ENCODE data around the gene SLC39A10.
A peak's percentile ranks its signal among the peaks of the same experiment; 100 is the strongest.
"Not testable (repeated sequence)": the region's sequence is repeated elsewhere in the genome, so short reads cannot be mapped to it uniquely, and the experiment has no call there.

Gene SLC39A10

DNA sequence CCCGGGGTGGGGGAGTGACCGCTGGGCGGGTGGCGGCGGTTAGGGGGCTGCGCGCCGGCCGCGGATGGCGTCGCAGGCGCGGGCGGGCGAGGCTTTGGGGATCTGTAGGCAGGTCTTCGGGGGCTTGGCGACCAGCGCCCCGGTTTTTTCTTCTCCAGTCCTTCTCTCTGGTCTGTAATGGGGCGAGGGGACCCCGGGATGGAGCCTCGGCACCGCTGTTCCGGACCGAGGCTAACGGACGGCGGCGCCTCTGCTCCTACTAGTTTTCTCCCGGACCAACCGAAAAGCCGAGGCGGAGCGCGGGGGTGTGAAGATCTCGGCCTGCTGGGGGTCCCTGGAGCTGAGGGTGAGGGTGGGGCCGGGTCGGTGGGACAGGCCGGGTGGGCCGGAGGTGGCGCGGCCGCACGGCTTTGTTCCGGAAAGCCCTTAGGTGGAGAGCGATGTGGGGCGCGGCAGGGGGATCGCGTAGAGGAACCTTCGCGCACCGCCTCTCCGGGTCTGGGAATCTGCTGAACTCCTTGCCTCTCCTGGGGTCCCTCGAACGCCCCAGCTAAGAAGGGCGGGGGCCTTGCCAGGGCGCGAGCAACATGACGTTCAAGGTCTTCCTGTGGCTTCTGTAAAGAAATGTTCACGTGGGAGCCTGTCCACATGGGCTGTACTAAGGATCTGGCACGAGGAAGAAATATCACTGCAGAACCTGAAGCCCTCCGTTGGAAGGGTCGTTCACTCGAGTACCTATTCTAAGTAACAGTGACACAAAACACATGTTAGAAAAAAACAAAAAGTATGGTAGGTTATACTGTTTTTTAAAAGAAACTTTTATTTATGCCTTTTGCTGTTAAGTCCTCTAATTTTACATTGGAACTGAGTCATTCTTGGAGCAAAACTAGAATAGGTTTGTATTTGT lies 861 bp downstream of the SLC39A10 start:
- WGBS, 2 experiments: 0% methylated on average over 64 to 65 of the region's 66 CpGs
- peaks cover 4% of the 10 kb centered on the region for H3K4me1 ChIP-seq (ENCODE audit: control insufficient read depth, insufficient read depth, low read length)
- H3K4me3 ChIP-seq (ENCODE audit: insufficient read depth, low read depth, low read length): peak overlapping the region; percentile 75
- H3K9me3 ChIP-seq (ENCODE audit: control insufficient read depth, low read length): no peaks in the 10 kb centered on the region
- peak overlapping the region; percentile 87 for H3K27ac ChIP-seq (ENCODE audit: insufficient read depth, low read depth, low read length, poor library complexity, severe bottlenecking)
- no peaks in the 10 kb centered on the region for H3K27me3 ChIP-seq (ENCODE audit: control insufficient read depth, insufficient read depth, low read length, poor library complexity, severe bottlenecking)
- no peaks in the 10 kb centered on the region for H3K36me3 ChIP-seq (ENCODE audit: control insufficient read depth, insufficient read depth, low read length)

GRCh38 chr2:195658541-195658890 lies 1.5 kb downstream of the SLC39A10 start:
- Histone ChIP-seq H3K4me1 (ENCODE audit: control insufficient read depth, insufficient read depth, low read length) (peaks cover 4% of the 10 kb centered on the region), H3K36me3 (ENCODE audit: control insufficient read depth, insufficient read depth, low read length) (no peaks in the 10 kb centered on the region), H3K27ac (ENCODE audit: insufficient read depth, low read depth, low read length, poor library complexity, severe bottlenecking) (no peak overlapping the region), H3K4me3 (ENCODE audit: insufficient read depth, low read depth, low read length) (peak overlapping the region; percentile 75), H3K27me3 (ENCODE audit: control insufficient read depth, insufficient read depth, low read length, poor library complexity, severe bottlenecking) (no peaks in the 10 kb centered on the region), H3K9me3 (ENCODE audit: control insufficient read depth, low read length) (no peaks in the 10 kb centered on the region)
- WGBS, 2 experiments: 70 to 81% methylated on average over 1 of the region's 1 CpG

DNA sequence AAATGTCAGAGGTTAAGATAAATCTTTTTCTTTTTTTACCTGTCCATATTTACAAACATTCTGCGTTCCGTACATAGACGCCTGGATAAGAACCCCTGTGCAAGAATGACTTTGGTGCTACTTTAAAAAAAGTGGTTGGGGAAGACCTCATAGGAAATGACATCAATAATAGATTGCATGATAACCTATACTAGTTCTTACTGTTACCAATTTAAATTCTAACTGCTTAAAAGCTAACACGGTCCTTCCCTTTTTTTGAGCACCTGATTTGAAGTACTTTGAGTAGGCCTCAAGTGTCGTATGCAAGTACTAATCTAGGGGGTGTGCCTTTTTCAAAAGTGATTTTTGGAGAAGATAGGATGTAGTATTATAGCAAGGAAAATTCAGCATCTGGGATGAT lies 2.1 kb downstream of the SLC39A10 start:
- Histone ChIP-seq H3K4me1 (ENCODE audit: control insufficient read depth, insufficient read depth, low read length) (peaks cover 4% of the 10 kb centered on the region), H3K4me3 (ENCODE audit: insufficient read depth, low read depth, low read length) (peak overlapping the region; percentile 75), H3K27me3 (ENCODE audit: control insufficient read depth, insufficient read depth, low read length, poor library complexity, severe bottlenecking) (no peaks in the 10 kb centered on the region), H3K36me3 (ENCODE audit: control insufficient read depth, insufficient read depth, low read length) (no peaks in the 10 kb centered on the region), H3K9me3 (ENCODE audit: control insufficient read depth, low read length) (no peaks in the 10 kb centered on the region), H3K27ac (ENCODE audit: insufficient read depth, low read depth, low read length, poor library complexity, severe bottlenecking) (no peak overlapping the region)
- 66 to 82% methylated on average over 3 to 5 of the region's 5 CpGs for WGBS, 2 experiments

DNA sequence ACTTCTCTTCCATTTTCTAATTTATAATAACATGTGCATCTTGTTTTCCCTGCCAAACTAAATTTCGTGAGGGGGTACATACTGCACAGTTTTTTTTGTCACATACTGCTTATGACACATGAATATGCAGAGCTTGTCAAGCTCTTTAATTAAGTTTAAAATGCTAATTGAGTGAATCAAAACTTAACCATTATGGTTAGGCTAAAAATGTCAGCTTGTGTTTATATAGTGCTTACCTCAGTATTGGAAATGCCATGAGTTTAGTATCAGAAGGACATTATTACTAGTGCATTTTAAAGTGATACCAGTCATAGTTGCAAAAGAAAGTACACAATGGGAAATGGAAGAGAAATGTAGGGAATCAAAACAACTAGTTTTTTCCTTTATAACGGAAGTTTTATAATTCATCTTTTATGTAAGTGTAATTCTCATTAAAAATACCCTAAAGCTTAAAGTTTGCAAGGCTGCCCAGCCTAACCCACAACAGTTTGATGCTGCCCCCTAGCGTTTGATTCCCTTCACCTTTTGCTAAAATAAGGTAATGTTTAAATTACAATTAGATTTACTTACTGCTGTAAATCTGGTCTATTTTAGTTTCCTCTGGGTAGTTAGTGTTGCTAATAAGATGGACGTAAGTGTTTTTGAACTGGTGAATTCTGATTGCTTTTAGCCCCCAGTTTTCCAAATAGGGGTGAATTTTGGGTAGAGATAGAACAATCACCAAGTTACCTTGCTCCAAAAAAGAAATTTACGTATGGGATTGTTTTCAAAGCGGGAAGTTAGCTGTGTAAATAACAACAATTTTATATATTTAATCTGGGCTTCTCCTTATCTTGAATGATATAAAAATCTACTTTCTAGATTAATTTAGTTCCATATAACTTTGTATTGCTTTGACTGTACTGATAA lies 3.2 kb downstream of the SLC39A10 start:
- Histone ChIP-seq H3K4me1 (ENCODE audit: control insufficient read depth, insufficient read depth, low read length) (peaks cover 4% of the 10 kb centered on the region), H3K27me3 (ENCODE audit: control insufficient read depth, insufficient read depth, low read length, poor library complexity, severe bottlenecking) (no peaks in the 10 kb centered on the region), H3K9me3 (ENCODE audit: control insufficient read depth, low read length) (no peaks in the 10 kb centered on the region), H3K36me3 (ENCODE audit: control insufficient read depth, insufficient read depth, low read length) (no peaks in the 10 kb centered on the region), H3K4me3 (ENCODE audit: insufficient read depth, low read depth, low read length) (no peak overlapping the region), H3K27ac (ENCODE audit: insufficient read depth, low read depth, low read length, poor library complexity, severe bottlenecking) (no peak overlapping the region)
- WGBS, 2 experiments: 42 to 45% methylated on average over 1 to 3 of the region's 6 CpGs

GRCh38 chr2:195662138-195662537 lies 5.1 kb downstream of the SLC39A10 start:
- Histone ChIP-seq H3K4me1 (ENCODE audit: control insufficient read depth, insufficient read depth, low read length) (peaks cover 11% of the 10 kb centered on the region), H3K27me3 (ENCODE audit: control insufficient read depth, insufficient read depth, low read length, poor library complexity, severe bottlenecking) (no peaks in the 10 kb centered on the region), H3K9me3 (ENCODE audit: control insufficient read depth, low read length) (no peaks in the 10 kb centered on the region)

GRCh38 chr2:195663007-195663406 lies 6.0 kb downstream of the SLC39A10 start:
- H3K4me1 ChIP-seq (ENCODE audit: control insufficient read depth, insufficient read depth, low read length): peaks cover 11% of the 10 kb centered on the region
- H3K27ac ChIP-seq (ENCODE audit: insufficient read depth, low read depth, low read length, poor library complexity, severe bottlenecking): no peak overlapping the region
- H3K4me3 ChIP-seq (ENCODE audit: insufficient read depth, low read depth, low read length): no peak overlapping the region
- WGBS, 2 experiments: 96 to 98% methylated on average over 3 of the region's 3 CpGs
- H3K27me3 ChIP-seq (ENCODE audit: control insufficient read depth, insufficient read depth, low read length, poor library complexity, severe bottlenecking): no peaks in the 10 kb centered on the region
- H3K9me3 ChIP-seq (ENCODE audit: control insufficient read depth, low read length): no peaks in the 10 kb centered on the region
- H3K36me3 ChIP-seq (ENCODE audit: control insufficient read depth, insufficient read depth, low read length): no peaks in the 10 kb centered on the region

More at GRCh38 chr2:195662138-195662537, 5.1 kb downstream of the SLC39A10 start:
- no peak overlapping the region for H3K4me3 ChIP-seq (ENCODE audit: insufficient read depth, low read depth, low read length)
- no peak overlapping the region for H3K27ac ChIP-seq (ENCODE audit: insufficient read depth, low read depth, low read length, poor library complexity, severe bottlenecking)
- WGBS, 2 experiments: 54 to 59% methylated on average over 3 of the region's 3 CpGs
- no peaks in the 10 kb centered on the region for H3K36me3 ChIP-seq (ENCODE audit: control insufficient read depth, insufficient read depth, low read length)

GRCh38 chr2:195664528-195664927 lies 7.5 kb downstream of the SLC39A10 start:
- Histone ChIP-seq H3K9me3 (ENCODE audit: control insufficient read depth, low read length) (no peaks in the 10 kb centered on the region), H3K27ac (ENCODE audit: insufficient read depth, low read depth, low read length, poor library complexity, severe bottlenecking) (no peak overlapping the region), H3K4me3 (ENCODE audit: insufficient read depth, low read depth, low read length) (no peak overlapping the region), H3K36me3 (ENCODE audit: control insufficient read depth, insufficient read depth, low read length) (no peaks in the 10 kb centered on the region), H3K4me1 (ENCODE audit: control insufficient read depth, insufficient read depth, low read length) (peaks cover 7% of the 10 kb centered on the region), H3K27me3 (ENCODE audit: control insufficient read depth, insufficient read depth, low read length, poor library complexity, severe bottlenecking) (no peaks in the 10 kb centered on the region)
- 100% methylated on average over 1 of the region's 1 CpG for WGBS, 2 experiments

DNA sequence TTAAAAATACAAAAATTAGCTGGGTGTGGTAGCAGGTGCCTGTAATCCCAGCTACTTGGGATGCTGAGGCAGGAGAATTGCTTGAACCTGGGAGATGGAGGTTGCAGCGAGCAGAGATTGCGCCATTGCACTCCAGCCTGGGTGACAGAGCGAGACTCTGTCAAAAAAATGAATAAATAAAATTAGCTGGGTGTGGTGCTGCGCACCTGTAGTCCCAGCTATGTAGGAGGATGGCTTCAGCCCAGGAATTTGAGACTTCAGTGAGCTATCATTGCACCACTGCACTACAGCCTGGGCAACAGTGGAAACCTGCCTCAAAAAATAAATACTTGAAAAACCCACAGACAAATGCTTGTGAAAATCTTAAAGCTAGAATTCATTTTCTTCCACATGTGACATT lies 8.1 kb downstream of the SLC39A10 start:
- H3K9me3 ChIP-seq (ENCODE audit: control insufficient read depth, low read length); H3K4me1 ChIP-seq (ENCODE audit: control insufficient read depth, insufficient read depth, low read length); H3K27me3 ChIP-seq (ENCODE audit: control insufficient read depth, insufficient read depth, low read length, poor library complexity, severe bottlenecking); H3K4me3 ChIP-seq (ENCODE audit: insufficient read depth, low read depth, low read length); H3K36me3 ChIP-seq (ENCODE audit: control insufficient read depth, insufficient read depth, low read length); H3K27ac ChIP-seq (ENCODE audit: insufficient read depth, low read depth, low read length, poor library complexity, severe bottlenecking): not testable (repeated sequence)
- whole genome bisulfite sequencing, 2 experiments: 90 to 94% methylated on average over 4 of the region's 4 CpGs

DNA sequence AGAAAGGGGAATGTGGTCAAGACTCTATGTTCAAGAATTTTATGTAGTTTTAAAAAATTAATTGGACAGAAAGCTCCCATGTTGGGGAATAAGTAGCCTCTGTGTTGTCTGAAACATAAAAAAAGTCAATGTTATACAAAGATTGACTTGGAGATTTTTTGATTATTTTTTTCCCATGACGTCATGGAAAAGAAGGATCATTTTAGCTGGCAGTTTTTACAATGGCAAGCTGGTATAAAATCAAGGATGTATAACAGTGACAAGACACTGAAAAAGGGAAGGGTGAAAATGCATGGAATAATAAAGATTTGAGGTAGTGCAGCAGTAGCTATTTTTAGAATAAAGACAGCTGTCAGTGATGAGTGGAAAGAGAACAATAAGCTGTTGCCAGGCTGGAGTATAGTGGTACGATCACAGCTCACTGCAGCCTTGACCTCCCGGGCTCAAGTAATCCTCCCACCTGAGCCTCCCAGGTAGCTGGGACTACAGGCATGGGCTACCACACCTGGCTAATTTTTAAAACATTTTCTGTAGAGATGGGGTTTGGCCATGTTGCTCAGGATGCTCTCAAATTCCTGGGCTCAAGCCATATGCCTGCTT lies 9.2 kb downstream of the SLC39A10 start:
- no peak overlapping the region for H3K27ac ChIP-seq (ENCODE audit: insufficient read depth, low read depth, low read length, poor library complexity, severe bottlenecking)
- no peaks in the 10 kb centered on the region for H3K36me3 ChIP-seq (ENCODE audit: control insufficient read depth, insufficient read depth, low read length)
- H3K4me3 ChIP-seq (ENCODE audit: insufficient read depth, low read depth, low read length): no peak overlapping the region
- H3K4me1 ChIP-seq (ENCODE audit: control insufficient read depth, insufficient read depth, low read length): peaks cover 7% of the 10 kb centered on the region
- H3K9me3 ChIP-seq (ENCODE audit: control insufficient read depth, low read length): no peaks in the 10 kb centered on the region
- H3K27me3 ChIP-seq (ENCODE audit: control insufficient read depth, insufficient read depth, low read length, poor library complexity, severe bottlenecking): no peaks in the 10 kb centered on the region
- 90 to 91% methylated on average over 3 of the region's 3 CpGs for WGBS, 2 experiments

DNA sequence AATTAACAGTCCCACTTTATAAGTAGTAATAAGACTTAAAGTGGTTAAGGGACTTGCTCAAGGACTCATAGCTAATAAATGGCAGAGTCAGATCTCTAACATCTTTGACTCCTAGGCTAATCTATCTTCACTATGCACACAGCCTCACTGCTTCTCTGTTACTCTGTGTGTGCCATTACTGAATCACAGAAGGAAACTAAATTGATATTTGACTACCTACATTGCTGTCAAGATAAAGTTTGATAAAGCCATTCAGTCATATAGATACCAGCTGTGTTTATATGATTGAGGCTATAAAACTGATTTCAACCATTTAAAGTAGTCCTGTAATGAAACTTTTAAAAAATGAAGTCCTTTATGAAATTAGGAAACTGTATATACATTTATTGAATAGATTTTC lies 10.9 kb downstream of the SLC39A10 start:
- no peaks in the 10 kb centered on the region for H3K9me3 ChIP-seq (ENCODE audit: control insufficient read depth, low read length)
- no peak overlapping the region for H3K4me3 ChIP-seq (ENCODE audit: insufficient read depth, low read depth, low read length)
- H3K36me3 ChIP-seq (ENCODE audit: control insufficient read depth, insufficient read depth, low read length): no peaks in the 10 kb centered on the region
- peaks cover 7% of the 10 kb centered on the region for H3K4me1 ChIP-seq (ENCODE audit: control insufficient read depth, insufficient read depth, low read length)
- no peak overlapping the region for H3K27ac ChIP-seq (ENCODE audit: insufficient read depth, low read depth, low read length, poor library complexity, severe bottlenecking)
- H3K27me3 ChIP-seq (ENCODE audit: control insufficient read depth, insufficient read depth, low read length, poor library complexity, severe bottlenecking): no peaks in the 10 kb centered on the region

All from ectodermal cell (in vitro differentiated cells).